ENCODE results near the gene ADCY1.

DNA sequence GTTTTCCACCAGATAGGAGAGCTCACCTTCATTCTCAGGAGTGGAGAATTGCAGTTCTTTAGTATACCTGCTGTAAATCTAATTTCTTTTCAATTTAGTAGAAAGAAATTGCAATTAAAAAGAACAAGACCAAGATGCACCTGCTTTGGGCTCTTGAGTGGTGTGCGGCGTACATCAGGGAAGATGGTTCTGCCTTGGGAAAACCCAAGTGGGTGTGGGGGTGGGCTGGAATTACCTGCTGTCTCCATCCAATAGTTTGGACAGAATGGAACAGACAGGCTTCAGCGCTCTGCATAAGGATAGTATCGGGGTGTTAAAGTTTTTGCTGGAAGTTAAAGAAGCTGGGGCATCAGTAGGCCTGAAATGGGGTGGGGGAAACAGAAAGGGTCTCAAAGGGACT, 7.2 kb upstream of the ADCY1 start:
- TF ChIP-seq, protein P1, sequence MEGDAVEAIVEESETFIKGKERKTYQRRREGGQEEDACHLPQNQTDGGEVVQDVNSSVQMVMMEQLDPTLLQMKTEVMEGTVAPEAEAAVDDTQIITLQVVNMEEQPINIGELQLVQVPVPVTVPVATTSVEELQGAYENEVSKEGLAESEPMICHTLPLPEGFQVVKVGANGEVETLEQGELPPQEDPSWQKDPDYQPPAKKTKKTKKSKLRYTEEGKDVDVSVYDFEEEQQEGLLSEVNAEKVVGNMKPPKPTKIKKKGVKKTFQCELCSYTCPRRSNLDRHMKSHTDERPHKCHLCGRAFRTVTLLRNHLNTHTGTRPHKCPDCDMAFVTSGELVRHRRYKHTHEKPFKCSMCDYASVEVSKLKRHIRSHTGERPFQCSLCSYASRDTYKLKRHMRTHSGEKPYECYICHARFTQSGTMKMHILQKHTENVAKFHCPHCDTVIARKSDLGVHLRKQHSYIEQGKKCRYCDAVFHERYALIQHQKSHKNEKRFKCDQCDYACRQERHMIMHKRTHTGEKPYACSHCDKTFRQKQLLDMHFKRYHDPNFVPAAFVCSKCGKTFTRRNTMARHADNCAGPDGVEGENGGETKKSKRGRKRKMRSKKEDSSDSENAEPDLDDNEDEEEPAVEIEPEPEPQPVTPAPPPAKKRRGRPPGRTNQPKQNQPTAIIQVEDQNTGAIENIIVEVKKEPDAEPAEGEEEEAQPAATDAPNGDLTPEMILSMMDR (conservative IDR thresholded peaks at IDR 0.05; ENCODE audit: low read depth, low read length), result no peak
- TF ChIP-seq EZH2 (IDR thresholded peaks at IDR 0.05; ENCODE audit: borderline replicate concordance, low read depth, low read length, poor library complexity, severe bottlenecking), result no peak

Measured in A673 (cell line).